DND-41 (cell line): Measurements from ENCODE around the gene TNF.

ENCODE experiments used
- ATAC-seq: fragments of 200-7000 bp; cut with Tn5 transposase; 3 replicates; pipeline ENCODE4 v1.9.1; 2021; ENCODE audit warnings: low read depth; ENCODE audit not compliant: insufficient read depth
- DNase-seq: peaks from one replicate; pipeline ENCODE4 v3.0.0-alpha.2; 2020
- H2AFZ ChIP-seq: 2 replicates; pipeline ENCODE4 v1.6.0; 2012; ENCODE audit warnings: low read depth, low read length
- H3K27ac ChIP-seq: 2 replicates; pipeline ENCODE4 v1.5.1; 2012; ENCODE audit warnings: low read length, inconsistent platforms
- H3K27me3 ChIP-seq: fragments of 200-600 bp; sonication (generic); 2 replicates; pipeline ENCODE4 v1.6.0; 2012; ENCODE audit warnings: low read length, mild to moderate bottlenecking, inconsistent platforms; ENCODE audit not compliant: insufficient read depth, poor library complexity
- H3K36me3 ChIP-seq: 2 replicates; pipeline ENCODE4 v1.5.1; 2012; ENCODE audit warnings: low read length, inconsistent platforms; ENCODE audit not compliant: insufficient read depth
- H3K4me1 ChIP-seq: 2 replicates; pipeline ENCODE4 v1.5.1; 2012; ENCODE audit warnings: mild to moderate bottlenecking, low read length; ENCODE audit not compliant: insufficient read depth
- H3K4me2 ChIP-seq: 2 replicates; pipeline ENCODE4 v1.6.0; 2012; ENCODE audit warnings: mild to moderate bottlenecking, moderate library complexity, low read length, inconsistent platforms; ENCODE audit not compliant: insufficient read depth
- H3K4me3 ChIP-seq, 2 experiments: fragments of 200-600 bp in 1 of 2; shearing (Covaris generic) in 1 of 2; 2 replicates each; pipeline ENCODE4 v1.5.1; 2012 to 2016; ENCODE audit warnings: inconsistent platforms in 2 of 2, low read length in 2 of 2, mild to moderate bottlenecking in 2 of 2, low read depth in 1 of 2, moderate library complexity in 1 of 2
- H3K79me2 ChIP-seq: 2 replicates; pipeline ENCODE4 v1.6.0; 2012; ENCODE audit warnings: low read length, inconsistent platforms; ENCODE audit not compliant: insufficient read depth
- H3K9ac ChIP-seq: 2 replicates; pipeline ENCODE4 v1.6.0; 2012; ENCODE audit warnings: low read depth, mild to moderate bottlenecking, inconsistent platforms, low read length, moderate library complexity
- H3K9me3 ChIP-seq: 2 replicates; pipeline ENCODE4 v1.5.1; 2012; ENCODE audit warnings: low read length, moderate library complexity, mild to moderate bottlenecking, inconsistent platforms; ENCODE audit not compliant: insufficient read depth, severe bottlenecking
- H4K20me1 ChIP-seq: 2 replicates; pipeline ENCODE4 v1.6.0; 2012; ENCODE audit warnings: low read length; ENCODE audit not compliant: insufficient read depth
- CTCF ChIP-seq: IDR thresholded peaks from 2 replicates; pipeline ENCODE4 v1.5.1; 2012; ENCODE audit warnings: borderline replicate concordance, low read length, moderate library complexity, mild to moderate bottlenecking; ENCODE audit not compliant: poor library complexity, severe bottlenecking; ENCODE audit errors: extremely low read depth
- EZH2 ChIP-seq: IDR thresholded peaks from 3 replicates; pipeline ENCODE4 v1.6.1; 2012; ENCODE audit warnings: borderline replicate concordance, low read depth, mild to moderate bottlenecking, moderate library complexity, low read length, inconsistent platforms; ENCODE audit not compliant: severe bottlenecking

TNF gene

GRCh38 chr6:31619805-31620585 lies 44.6 kb downstream of the TNF start:
- Histone ChIP-seq H3K36me3 (peaks cover 35% of the 10 kb centered on the region), H4K20me1 (peaks cover 27% of the 10 kb centered on the region), H2AFZ (peak overlapping the region; percentile 63), H3K79me2 (peaks cover 63% of the 10 kb centered on the region), H3K4me2 (peak overlapping the region; percentile 68), H3K4me3 (peak overlapping the region; percentile 22 to 56; a peak in 3 of 4 replicates), H3K9me3 (no peaks in the 10 kb centered on the region), H3K9ac (peak overlapping the region; percentile 70), H3K27me3 (no peaks in the 10 kb centered on the region), H3K4me1 (peaks cover 59% of the 10 kb centered on the region), H3K27ac (peak overlapping the region; percentile 98)
- ATAC-seq: peak; percentile 78
- no peak for TF ChIP-seq CTCF
- no peak for TF ChIP-seq EZH2
- DNase-seq: peak; percentile 99

- H3K79me2 ChIP-seq: peaks cover 66% of the 10 kb centered on the region
- peaks cover 35% of the 10 kb centered on the region for H4K20me1 ChIP-seq
- peak within 1 kb of the TSS; percentile 63 to 64; a peak in 3 of 4 replicates for H3K4me3 ChIP-seq
- H3K4me2 ChIP-seq: peak within 1 kb of the TSS; percentile 72
- no peaks in the 10 kb centered on the region for H3K9me3 ChIP-seq
- H3K4me1 ChIP-seq: peaks cover 56% of the 10 kb centered on the region
- H3K36me3 ChIP-seq: peaks cover 43% of the 10 kb centered on the region
- peak within 1 kb of the TSS; percentile 79 for H2AFZ ChIP-seq
- TF ChIP-seq EZH2 (no peak), CTCF (no peak)
- ATAC-seq: peak; percentile 69
- no peak for DNase-seq
- H3K27ac ChIP-seq: peak within 1 kb of the TSS; percentile 98
- H3K9ac ChIP-seq: peak within 1 kb of the TSS; percentile 90
- H3K27me3 ChIP-seq: no peaks in the 10 kb centered on the region
Measured at GRCh38 chr6:31620586-31621319, 45.4 kb downstream of the TNF start, which contains the start of gene PRRC2A. TSS of gene PRRC2A (plus strand) at chr6:31620715. CDS start at chr6:31622790, 2,075 bp downstream.

- H3K9me3 ChIP-seq: no peaks in the 10 kb centered on the region
- H3K4me1 ChIP-seq: peaks cover 52% of the 10 kb centered on the region
- H3K9ac ChIP-seq: peak overlapping the region; percentile 90
- H3K27me3 ChIP-seq: no peaks in the 10 kb centered on the region
- DNase-seq (no peak), ATAC-seq (no peak)
- H3K4me2 ChIP-seq: peak overlapping the region; percentile 72
- peak overlapping the region; percentile 97 for H3K27ac ChIP-seq
- peak overlapping the region; percentile 63 to 64; a peak in 3 of 4 replicates for H3K4me3 ChIP-seq
- H3K79me2 ChIP-seq: peaks cover 66% of the 10 kb centered on the region
- no peak for TF ChIP-seq CTCF
- TF ChIP-seq EZH2: no peak
- H3K36me3 ChIP-seq: peaks cover 50% of the 10 kb centered on the region
- H4K20me1 ChIP-seq: peaks cover 42% of the 10 kb centered on the region
- H2AFZ ChIP-seq: peak overlapping the region; percentile 79
Measured at GRCh38 chr6:31621320-31621939, 46.1 kb downstream of the TNF start.
